ENCODE results near the gene ENO1.

ENO1 gene

DNA sequence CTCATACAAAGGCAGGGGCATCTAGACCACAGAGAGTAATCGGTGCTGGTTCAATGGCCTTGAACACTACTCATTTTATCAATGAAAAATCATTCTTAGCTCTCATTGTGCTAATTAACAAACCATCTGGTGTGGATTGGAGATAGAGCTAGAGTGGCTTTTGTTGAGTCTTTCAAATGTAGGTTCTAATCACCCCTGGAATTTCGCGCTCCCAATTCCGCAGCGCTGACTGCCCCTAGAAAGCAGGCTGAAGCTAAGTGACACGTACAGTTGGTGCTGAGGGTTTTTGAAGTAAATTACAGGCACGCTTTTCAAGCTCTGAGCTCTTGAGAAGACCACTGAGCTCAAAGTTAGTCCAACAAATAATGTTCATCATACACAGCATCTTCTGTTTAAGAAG is 36.0 kb upstream of the ENO1 start:
- no peak for DNase-seq (ENCODE audit: low read depth)
- no peak overlapping the region for H3K4me3 ChIP-seq (ENCODE audit: low read depth, low read length)
- TF ChIP-seq, protein P1, sequence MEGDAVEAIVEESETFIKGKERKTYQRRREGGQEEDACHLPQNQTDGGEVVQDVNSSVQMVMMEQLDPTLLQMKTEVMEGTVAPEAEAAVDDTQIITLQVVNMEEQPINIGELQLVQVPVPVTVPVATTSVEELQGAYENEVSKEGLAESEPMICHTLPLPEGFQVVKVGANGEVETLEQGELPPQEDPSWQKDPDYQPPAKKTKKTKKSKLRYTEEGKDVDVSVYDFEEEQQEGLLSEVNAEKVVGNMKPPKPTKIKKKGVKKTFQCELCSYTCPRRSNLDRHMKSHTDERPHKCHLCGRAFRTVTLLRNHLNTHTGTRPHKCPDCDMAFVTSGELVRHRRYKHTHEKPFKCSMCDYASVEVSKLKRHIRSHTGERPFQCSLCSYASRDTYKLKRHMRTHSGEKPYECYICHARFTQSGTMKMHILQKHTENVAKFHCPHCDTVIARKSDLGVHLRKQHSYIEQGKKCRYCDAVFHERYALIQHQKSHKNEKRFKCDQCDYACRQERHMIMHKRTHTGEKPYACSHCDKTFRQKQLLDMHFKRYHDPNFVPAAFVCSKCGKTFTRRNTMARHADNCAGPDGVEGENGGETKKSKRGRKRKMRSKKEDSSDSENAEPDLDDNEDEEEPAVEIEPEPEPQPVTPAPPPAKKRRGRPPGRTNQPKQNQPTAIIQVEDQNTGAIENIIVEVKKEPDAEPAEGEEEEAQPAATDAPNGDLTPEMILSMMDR (IDR thresholded peaks at IDR 0.05; ENCODE audit: insufficient read depth, low read depth, low read length, missing control alignments): no peak

DNA sequence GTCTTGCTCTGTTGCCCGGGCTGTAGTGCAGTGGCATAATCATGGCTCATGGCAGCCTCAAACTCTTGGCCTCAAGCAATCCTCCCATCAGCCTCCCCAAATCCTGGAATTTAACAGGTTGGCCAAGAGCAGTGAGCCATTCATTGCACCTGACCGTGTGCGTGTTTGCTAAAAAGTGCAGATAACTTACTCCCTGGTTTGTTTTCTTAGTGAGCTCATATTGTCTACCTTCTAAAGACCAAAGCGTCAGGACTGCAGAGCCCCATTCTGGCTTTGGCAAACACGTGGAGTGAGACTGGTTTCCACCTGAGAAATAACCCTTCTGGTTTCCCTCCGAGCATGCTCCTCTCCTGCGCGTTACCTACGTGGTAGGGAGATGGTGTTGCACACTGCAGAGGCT is 35.0 kb upstream of the ENO1 start:
- no peak overlapping the region for H3K4me3 ChIP-seq (ENCODE audit: low read depth, low read length)
- TF ChIP-seq, protein P1 (IDR thresholded peaks at IDR 0.05; ENCODE audit: insufficient read depth, low read depth, low read length, missing control alignments): no peak
- no peak for DNase-seq (ENCODE audit: low read depth)

DNA sequence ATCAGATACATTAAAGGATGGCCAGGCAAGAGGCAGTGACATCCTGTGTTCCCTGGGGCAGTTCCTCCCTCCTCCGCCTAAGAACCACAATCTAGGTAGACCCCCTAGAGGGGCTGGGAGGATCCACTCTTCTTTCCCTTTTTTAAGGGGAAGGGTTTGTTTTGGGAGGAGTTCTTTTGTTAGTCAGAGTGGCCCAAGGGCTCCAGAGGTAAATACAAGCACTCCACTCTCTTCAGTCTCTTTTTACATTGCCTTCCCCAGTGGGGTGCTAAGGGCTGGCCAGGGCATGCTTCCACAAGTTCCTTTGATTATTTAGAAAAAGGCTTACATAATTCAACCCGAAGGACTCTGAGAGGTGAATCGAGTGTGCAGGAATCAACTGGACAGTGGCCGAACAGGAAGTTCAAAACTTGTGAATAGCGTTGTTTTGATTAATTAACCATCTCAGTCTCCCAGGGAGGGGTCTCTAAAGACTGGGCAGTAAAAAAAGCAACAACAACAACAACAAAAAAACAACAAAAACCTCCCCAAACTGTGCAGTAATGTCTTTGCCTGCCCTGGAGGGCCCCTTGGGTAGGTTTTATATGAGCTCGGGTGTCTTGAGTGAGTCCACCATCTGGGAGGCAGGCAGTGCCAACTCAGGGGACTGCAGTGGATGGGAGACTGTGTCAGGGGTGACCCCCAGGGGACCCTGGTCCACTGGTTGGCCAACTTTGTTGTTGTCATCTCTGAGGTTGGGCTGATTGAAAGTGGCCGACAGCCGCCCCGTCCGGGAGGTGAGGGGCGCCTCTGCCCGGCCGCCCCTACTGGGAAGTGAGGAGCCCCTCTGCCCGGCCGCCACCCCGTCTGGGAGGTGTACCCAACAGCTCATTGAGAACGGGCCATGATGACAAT is 33.2 kb upstream of the ENO1 start:
- no peak overlapping the region for H3K4me3 ChIP-seq (ENCODE audit: low read depth, low read length)
- DNase-seq (ENCODE audit: low read depth): no peak
- TF ChIP-seq, protein P1 (IDR thresholded peaks at IDR 0.05; ENCODE audit: insufficient read depth, low read depth, low read length, missing control alignments): no peak

DNA sequence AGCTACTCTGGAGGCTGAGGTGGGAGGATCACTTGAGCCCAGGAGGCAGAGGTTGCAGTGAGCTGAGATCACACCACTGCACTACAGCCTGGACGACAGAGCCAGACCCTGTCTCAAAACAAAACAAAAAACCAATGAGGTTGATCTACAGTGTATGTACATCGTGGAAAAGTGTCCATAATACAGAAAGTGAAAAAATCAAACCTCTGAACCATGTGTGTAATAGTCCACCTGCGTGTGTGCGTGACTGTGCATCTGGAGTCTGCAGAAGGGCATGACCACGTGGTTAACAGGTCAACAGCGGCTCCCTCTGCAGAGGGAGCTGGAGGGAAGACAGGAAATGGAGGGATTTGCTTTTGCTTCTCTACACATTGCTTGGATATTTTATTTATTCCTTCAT is 32.4 kb upstream of the ENO1 start:
- TF ChIP-seq, protein P1 (IDR thresholded peaks at IDR 0.05; ENCODE audit: insufficient read depth, low read depth, low read length, missing control alignments): no peak
- H3K4me3 ChIP-seq (ENCODE audit: low read depth, low read length): no peak overlapping the region
- peak; percentile 4 for DNase-seq (ENCODE audit: low read depth)

DNA sequence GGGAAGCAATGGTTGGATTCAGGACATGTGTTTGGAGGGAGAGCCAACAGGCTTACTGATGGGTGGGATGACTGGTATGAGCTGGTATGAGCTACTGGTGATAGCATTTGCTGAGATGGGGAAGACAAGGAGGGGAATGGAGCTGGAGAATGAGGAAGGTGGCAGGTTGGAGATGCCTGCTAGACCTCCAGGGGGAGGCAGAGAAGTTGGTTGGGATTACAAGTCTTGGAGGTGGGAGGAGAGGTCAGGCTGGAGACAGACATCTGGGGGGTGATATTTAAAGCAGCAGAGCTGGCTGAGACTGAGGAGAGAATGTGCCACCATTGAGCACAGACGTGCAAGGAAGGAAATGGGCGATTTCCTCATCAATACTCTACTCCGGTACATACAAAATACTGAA is 31.8 kb upstream of the ENO1 start:
- H3K4me3 ChIP-seq (ENCODE audit: low read depth, low read length): no peak overlapping the region
- no peak for DNase-seq (ENCODE audit: low read depth)
- TF ChIP-seq, protein P1 (IDR thresholded peaks at IDR 0.05; ENCODE audit: insufficient read depth, low read depth, low read length, missing control alignments): no peak

DNA sequence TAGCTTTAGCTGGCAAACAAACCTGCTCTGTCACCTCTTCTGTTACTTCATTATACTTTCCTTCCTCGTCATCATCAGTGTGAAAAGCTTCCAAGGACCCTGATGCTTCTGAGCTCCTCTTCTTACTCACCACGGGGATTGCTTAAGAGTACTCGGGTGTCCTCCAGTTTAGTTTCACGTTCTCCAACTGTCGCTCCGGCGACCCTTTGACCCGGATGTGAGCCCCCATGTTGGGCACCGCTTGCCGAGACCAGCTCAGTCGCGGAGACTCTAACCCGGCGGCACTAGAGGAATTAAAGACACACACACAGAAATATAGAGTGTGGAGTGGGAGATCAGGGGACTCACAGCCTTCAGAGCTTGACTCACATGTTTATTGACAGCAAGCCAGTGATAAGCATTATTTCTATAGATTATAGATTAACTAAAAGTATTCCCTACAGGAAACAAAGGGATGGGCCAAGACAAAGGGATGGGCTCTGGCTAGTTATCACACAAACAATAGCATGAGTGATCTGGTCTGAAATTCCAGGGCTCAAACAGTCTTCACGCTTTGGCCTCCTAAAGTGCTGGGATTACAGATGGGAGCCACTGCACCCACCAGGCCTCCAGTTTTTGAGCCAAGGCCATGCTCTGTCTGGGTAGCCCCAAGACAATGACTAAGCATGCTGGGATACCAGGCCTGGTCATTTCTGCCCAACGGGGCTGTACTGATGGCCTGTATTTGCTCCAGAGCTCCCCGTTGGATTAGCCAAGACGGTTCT is 30.1 kb upstream of the ENO1 start:
- H3K4me3 ChIP-seq (ENCODE audit: low read depth, low read length): no peak overlapping the region
- no peak for DNase-seq (ENCODE audit: low read depth)
- TF ChIP-seq, protein P1 (IDR thresholded peaks at IDR 0.05; ENCODE audit: insufficient read depth, low read depth, low read length, missing control alignments): no peak

All from GM12865 (cell line).